GM21360 (cell line): ENCODE measurements around the gene APOBEC3G.

Source experiments
- ATAC-seq: cut with Tn5 transposase; IDR thresholded peaks from one replicate; pipeline ENCODE4 v1.9.1; 2021; ENCODE audit warnings: mild to moderate bottlenecking, moderate library complexity; ENCODE audit not compliant: unreplicated experiment

APOBEC3G gene

DNA sequence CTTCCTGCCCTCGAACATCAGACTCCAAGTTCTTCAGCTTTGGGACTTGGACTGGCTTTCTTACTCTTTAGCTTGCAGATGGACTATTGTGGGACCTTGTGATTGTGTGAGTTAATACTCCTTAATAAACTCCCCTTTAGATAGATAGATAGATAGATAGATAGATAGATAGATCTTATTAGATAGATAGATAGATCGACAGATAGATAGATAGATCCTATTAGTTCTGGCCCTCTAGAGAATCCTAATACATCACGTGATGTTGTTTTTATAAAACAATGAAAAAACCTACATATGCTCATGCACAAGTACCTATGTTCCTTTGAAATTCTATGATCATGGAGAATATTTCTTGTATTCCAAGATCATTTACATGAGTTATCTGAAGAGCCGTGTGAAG, 43.9 kb downstream of the APOBEC3G start:
- ATAC-seq = no peak

DNA sequence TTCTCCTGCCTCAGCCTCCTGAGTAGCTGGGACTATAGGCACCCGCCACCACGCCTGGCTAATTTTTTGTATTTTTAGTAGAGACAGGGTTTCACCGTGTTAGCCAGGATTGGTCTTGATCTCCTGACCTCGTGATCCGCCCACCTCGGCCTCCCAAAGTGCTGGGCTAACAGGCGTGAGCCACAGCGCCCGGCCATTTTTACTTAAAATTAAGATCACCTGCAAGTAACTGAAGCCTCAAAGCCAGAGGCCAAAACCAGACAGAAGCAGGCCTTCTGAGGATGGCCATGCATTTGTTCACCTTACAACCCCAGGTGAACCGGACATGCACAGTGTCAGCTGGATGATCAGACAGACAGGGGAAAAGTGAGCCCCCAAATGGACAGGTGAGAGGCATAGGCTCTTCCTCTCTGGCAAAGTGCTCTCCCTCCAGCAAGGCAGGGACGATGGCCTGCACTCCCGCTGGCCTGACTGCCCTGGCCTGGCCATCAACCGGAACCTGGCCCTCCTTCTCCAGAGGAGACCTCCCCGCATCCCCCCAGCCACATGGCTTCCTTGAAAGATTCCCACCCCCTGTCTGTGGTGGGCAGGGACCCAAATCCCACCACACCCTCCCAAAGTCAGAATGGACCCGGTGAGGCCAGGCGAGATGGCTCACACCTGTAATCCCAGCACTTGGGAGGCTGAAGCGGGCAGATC, 45.8 kb downstream of the APOBEC3G start:
- no peak for ATAC-seq

DNA sequence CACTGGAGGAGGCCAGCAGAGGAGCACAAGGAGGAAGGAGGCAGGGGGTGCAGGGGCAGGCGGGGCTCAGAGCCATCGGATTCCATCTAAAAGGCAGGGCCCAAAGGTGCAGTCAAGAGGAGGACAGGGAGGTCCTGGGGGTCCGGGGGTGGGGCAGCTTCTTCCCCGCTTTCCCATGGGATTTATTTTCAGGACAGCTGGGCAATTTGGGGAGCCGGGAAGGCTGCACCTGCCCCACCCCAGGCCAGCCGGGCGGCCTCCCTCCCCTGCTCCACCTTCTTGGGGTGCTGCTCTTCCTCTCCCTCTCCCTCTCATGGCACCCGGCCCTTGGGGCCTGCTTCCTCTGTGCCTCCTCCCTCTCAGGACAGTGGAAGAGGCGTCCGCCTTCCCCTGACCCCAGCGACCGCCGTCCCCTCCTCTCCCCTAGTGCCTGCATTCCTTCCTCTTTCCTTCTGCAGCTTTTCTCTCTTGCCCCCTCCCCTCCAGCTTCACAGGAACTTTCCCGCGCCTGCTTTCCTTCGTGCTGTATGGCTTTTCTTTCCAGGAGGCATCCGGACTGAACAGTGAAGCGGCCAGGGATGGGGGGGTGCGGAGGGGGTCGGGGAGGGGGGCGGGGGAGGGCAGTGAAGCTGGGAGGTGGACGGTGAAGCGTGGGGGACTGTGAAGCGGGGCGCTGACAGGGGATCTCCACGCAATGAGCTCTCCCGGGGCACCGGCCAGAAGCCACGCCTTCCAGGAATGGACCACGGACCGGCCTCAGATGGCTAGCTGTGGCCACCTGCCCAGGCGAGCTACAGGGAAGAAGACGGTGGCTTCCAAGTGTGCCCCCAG, 46.9 kb downstream of the APOBEC3G start:
- no peak for ATAC-seq

GRCh38 chr22:39125622-39126021, 48.5 kb downstream of the APOBEC3G start:
- no peak for ATAC-seq

GRCh38 chr22:39128508-39128907, 51.4 kb downstream of the APOBEC3G start:
- ATAC-seq = no peak

DNA sequence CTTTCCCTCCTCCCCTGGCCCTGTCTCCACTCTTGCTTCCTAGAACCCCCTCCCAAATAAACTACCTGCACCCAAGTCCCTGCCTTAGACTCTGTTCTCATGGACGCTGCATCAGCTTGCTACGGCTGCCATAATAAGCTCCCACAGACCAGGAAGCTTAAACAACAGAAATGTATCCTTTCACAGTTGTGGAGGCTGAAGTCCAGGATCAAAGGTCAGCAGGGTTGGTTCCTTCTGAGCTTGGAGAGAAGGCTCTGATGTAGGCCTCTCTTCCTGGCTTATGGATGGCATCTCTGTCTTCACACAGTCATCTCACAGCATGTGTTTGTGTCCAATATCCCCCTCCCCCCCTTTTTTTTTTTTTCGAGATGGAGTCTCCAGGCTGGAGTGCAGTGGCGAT, 52.0 kb downstream of the APOBEC3G start:
- ATAC-seq = no peak

DNA sequence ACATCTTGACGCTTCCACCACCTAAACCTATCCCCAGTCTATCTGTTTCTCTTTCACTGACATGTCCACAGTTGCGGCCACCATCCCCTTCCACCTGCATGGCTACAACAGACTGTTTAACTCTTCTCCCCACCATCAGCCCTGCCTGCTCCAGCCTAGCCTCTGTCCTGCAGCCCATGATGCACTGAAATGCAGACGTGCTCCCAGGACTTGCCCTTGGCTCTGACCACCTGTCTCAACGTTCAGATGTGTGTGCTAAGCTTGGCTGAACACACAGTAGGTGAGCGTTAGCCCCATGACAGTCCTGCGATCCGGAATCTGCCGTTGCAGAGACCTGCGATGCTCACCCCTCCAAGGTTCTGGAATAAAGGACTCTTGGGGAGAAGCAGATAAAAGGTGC, 52.7 kb downstream of the APOBEC3G start:
- no peak for ATAC-seq

GRCh38 chr22:39130152-39130704, 53.2 kb downstream of the APOBEC3G start:
- no peak for ATAC-seq

DNA sequence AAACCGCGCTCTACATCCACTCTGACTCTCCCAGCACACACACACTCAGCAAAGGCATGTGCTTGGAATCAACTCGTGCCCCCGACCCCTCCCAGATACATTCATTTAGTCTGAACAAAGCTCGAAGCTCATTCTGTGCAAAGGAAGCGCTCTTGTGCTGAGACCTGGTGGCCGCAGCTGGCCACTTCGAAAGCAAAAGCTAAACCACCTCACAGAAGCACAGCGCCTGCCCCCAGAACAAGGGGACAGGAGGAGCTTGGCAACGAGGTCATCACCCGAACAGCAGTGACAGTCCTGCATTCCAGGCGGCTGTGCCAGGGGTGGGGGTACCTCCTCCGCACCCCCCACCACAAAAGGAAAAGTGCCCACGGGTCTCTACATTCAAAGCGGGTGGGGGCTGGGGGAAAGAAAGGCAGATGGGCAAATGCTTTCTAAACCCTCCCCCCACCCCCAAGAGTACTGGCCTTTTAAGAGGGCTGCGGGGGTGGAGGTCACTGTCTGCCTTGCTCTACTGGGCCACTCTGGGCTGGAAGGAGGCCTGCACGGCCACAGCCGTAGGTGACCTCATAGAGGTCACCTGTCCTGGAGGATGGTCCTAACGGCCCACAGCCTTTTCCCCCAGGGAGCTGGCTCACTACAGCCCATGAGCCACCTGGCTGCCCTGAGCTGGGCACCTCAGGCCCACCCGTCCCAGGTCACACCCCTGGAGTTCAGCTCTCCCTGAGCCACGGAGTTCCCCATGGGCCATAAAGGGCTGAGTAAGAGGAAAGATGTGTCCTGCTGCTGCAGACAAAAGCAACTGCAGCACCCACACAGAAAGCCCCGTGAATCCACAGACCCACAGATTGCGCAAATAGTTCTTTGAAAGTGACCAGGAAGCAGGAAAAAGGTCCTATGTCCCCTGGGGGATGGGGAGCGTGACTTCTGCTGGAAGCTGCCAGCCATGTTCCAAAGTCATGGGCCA, 54.1 kb downstream of the APOBEC3G start:
- ATAC-seq = no peak

- no peak for ATAC-seq
Measured at GRCh38 chr22:39132281-39132680, 55.2 kb downstream of the APOBEC3G start.

DNA sequence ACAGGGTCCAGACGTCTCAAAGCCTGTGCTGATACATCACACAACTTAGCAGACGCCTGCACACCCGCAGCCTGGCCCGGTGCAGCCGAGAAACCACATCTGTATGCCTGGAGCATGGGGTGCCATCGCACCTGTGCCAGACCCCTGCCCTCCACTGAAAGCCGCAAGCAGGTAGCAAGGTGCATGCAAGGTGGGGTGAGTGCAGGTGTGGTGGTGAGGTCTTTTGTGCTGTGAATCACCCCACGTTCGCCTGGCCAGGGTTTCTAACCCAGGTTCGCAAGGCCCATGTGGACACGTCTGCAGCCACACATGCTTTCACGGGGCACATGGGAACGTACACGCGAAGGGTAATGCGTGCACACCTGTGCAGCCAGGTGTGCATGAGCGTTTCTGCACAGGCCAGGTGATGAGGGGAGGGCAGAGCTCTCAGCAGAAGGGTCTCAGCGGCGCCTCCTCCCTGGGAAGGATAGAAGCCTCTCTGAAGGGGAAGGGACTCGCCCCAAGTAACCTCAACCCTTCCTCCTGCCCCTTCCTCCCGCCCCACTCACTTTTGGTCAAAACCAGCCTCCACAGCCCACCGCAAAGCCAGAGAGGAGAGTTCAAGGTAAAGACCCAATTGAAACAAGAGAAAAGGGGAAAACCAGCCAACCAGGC, 55.9 kb downstream of the APOBEC3G start:
- ATAC-seq = no peak

- ATAC-seq = no peak
Measured at GRCh38 chr22:39133871-39134270, 56.8 kb downstream of the APOBEC3G start.

DNA sequence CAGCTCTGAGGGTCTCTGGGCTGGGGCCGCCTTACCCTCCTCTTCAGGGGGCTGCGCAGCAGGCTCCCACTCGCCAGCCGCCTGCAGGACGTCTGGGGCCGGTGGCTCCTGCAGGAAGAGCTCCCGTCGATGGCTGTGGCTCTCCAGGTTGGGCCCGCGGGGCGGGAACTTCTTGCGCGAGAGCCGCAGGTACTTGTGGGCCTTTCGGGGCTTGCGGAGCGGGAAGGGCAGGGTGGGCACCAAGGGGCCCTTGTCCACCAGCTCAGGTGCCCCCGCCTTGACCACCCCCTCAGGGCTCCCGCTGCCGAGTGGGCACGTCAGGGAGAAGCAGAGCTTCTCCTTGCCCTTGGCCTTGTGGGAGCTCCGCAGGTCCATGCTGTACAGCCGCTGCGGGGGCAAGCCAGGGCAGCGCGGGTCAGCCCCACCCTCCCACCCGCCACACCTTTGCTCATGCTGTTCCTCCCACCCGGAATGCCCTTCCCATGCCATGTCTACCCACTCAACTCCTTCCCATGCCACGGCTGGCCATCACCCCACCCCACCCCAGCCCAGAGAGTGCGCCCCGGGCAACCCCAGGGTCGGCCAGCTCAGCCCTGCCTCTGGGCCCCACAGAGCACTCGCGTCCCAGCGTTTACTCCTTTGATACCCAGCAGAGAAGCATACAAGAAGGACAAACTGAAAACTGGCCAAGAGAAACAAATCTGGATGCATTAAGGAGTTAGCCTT, 57.5 kb downstream of the APOBEC3G start:
- ATAC-seq = no peak

- no peak for ATAC-seq
Measured at GRCh38 chr22:39135092-39135896, 58.2 kb downstream of the APOBEC3G start.

DNA sequence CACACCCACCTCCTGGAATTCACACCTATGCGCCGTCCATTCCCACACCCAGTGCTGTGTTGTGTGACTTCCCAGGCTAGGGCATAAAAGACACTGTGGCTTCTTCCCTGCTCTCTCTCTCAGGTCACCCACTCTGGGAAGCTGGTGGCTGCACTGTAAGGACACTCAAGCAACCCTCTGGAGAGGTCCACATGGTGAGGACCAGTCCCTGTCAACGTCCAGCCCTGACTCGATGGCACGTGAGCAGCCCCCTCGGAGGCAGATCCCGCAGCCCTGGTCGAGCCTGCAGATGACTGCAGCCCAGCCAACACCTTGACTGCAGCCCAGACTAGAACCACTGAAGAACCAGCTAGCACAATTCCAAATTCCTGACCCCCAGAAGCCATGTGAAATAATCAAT, 59.2 kb downstream of the APOBEC3G start:
- ATAC-seq = no peak
